ENCODE data around the gene GLE1.

GLE1 gene

GRCh38 chr9:128504485-128505413 lies at the start of gene GLE1:
Gene GLE1 (plus strand): TSS chr9:128504719. CDS start chr9:128504806, 87 bp downstream.
- no peak for TF ChIP-seq SUZ12 (IDR thresholded peaks at IDR 0.05)
- no peak for TF ChIP-seq FOXM1 (IDR thresholded peaks at IDR 0.05; ENCODE audit: borderline replicate concordance)
- no peak for TF ChIP-seq CTBP1 (IDR thresholded peaks at IDR 0.05; ENCODE audit: borderline replicate concordance)
- TF ChIP-seq NFRKB (IDR thresholded peaks at IDR 0.05) = no peak
- TF ChIP-seq ZNF384 (IDR thresholded peaks at IDR 0.05) = no peak
- TF ChIP-seq TARDBP (IDR thresholded peaks at IDR 0.05) = no peak
- TF ChIP-seq ELF4 (IDR thresholded peaks at IDR 0.05) = peak; percentile 52; the same call in 1 of the 2 replicates
- no peak for TF ChIP-seq FOXA1 (IDR thresholded peaks at IDR 0.05)
- no peak for TF ChIP-seq LEF1 (IDR thresholded peaks at IDR 0.05; ENCODE audit: borderline replicate concordance)
- TF ChIP-seq FOXK2 (IDR thresholded peaks at IDR 0.05) = no peak
- no peak for TF ChIP-seq ARNT (IDR thresholded peaks at IDR 0.05)
- no peak for TF ChIP-seq PKNOX1 (IDR thresholded peaks at IDR 0.05)
- TF ChIP-seq L3MBTL2 (conservative IDR thresholded peaks at IDR 0.05) = peak; percentile 75
- CTCF ChIA-PET = interaction anchor here (0.8 to 1.0 kb wide), 2 partner anchors 20 to 228 kb away, joined by 3 read pairs; no protein-coding TSS in a partner anchor
- DNase-seq (ENCODE audit: extremely low spot score) = peak; percentile 100
- POLR2A ChIA-PET = interaction anchor here (0.7 to 2.2 kb wide), 12 partner anchors 8 to 229 kb away, joined by 3 to 22 read pairs (median 4); partner anchors contain the start of genes GOLGA2, SPTAN1 and SWI5

DNA sequence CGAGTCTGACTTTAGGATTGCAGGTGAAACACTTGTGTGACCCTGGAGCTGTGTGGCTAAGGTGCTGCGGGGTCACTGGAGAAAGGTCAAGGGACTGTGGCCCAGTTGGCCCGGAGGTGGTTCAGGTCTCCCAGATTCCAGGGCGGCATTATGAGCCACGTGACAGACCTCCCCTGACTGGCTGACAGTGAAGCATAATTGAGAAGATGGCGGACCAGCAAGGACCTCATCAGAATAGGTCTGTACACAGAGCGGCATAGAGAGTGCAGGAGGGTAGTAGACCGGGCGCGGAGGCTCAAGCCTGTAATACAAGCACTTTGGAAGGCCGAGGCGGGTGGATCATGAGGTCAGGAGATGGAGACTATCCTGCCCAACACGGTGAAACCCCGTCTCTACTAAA lies 49.5 kb upstream of the GLE1 start:
- TF ChIP-seq L3MBTL2 (conservative IDR thresholded peaks at IDR 0.05) (no peak), FOXM1 (IDR thresholded peaks at IDR 0.05; ENCODE audit: borderline replicate concordance) (no peak), FOXK2 (IDR thresholded peaks at IDR 0.05) (no peak), HDGF (IDR thresholded peaks at IDR 0.05; ENCODE audit: borderline replicate concordance) (no peak), PKNOX1 (IDR thresholded peaks at IDR 0.05) (no peak)
- DNase-seq (ENCODE audit: extremely low spot score) = no peak
- ChIA-PET CTCF (interaction anchor here (0.7 kb wide), 1 partner anchor 45 kb away, joined by 3 read pairs; no protein-coding TSS in a partner anchor), POLR2A (no interaction called here)

DNA sequence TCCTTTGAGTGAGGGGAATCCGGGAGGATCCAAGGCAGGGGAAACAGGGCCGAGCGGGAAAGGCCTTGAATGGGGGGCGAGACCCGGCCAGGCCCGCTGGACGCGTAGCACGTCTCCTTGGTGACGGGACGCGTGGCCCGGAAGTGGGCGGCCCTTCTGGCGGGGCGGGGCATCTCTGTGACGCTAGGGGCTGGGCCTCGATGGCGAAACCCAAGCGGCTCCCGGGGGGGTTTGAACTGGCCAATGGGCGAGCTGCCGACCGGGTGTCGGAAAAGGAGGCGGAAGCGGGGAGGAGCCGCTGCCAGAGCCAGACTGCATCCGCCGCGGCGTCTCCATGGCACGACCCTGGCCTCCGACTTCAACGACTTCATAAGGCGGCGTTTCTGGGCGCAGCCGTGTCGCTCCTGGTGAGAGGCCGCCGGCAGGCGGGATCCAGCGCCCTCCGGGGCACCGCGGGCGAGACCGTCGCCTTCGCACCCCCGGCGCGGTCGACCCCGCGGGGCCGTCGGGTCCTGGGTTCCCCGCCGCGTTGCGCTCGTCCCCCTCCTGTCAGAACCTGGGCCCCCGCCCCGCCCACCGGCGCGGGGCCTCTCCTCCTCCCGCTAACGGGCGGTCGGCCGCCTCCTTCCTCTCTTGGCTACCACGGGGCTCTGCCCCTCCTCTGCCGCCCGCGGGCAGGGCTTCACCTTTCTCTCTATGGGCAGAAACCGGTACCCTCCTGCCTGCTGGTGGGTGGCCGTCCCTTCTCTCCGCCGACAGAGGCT lies 48.5 kb upstream of the GLE1 start, which contains the start of gene ODF2:
ODF2 (plus strand) TSS at position 158 of the 764 bp plus-strand sequence; CDS start at position 244, 86 bp downstream.
- CTCF ChIA-PET = no interaction called here
- DNase-seq (ENCODE audit: extremely low spot score) = peak; percentile 99
- POLR2A ChIA-PET = interaction anchor here (0.6 kb wide), 1 partner anchor 12 kb away, joined by 3 read pairs; no protein-coding TSS in a partner anchor
- TF ChIP-seq ELF4 (IDR thresholded peaks at IDR 0.05) = peak; percentile 70
- TF ChIP-seq NFRKB (IDR thresholded peaks at IDR 0.05) = no peak
- no peak for TF ChIP-seq TARDBP (IDR thresholded peaks at IDR 0.05)
- no peak for TF ChIP-seq BHLHE40 (IDR thresholded peaks at IDR 0.05; ENCODE audit: borderline replicate concordance)

DNA sequence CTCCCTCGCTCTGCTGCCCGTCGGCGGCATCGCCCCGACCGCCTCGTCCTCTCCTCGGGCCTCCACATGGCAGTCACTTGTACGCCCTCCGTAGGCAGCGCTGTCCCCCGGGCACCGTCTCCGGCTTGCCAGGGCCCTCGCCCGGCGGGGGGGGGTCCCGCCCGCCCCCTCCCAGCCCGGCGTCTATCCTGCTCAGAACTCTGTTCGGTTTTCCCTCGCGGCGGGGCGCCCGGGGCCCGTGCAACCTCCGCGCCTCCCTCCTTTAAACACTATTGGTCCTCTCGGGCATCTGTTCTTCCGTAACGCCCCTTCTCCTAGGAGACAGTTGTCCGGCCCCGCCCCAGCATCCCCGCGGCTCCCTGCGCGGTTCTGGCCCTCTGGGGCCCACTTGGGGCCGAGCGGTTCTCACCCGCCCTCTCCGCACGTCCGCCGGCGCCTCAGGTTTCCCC lies 47.9 kb upstream of the GLE1 start:
- POLR2A ChIA-PET = no interaction called here
- CTCF ChIA-PET = interaction anchor here (0.7 kb wide), 1 partner anchor 171 kb away, joined by 5 read pairs; no protein-coding TSS in a partner anchor
- TF ChIP-seq CTBP1 (IDR thresholded peaks at IDR 0.05; ENCODE audit: borderline replicate concordance) (no peak), PKNOX1 (IDR thresholded peaks at IDR 0.05) (peak; percentile 85), L3MBTL2 (conservative IDR thresholded peaks at IDR 0.05) (peak; percentile 86)

DNA sequence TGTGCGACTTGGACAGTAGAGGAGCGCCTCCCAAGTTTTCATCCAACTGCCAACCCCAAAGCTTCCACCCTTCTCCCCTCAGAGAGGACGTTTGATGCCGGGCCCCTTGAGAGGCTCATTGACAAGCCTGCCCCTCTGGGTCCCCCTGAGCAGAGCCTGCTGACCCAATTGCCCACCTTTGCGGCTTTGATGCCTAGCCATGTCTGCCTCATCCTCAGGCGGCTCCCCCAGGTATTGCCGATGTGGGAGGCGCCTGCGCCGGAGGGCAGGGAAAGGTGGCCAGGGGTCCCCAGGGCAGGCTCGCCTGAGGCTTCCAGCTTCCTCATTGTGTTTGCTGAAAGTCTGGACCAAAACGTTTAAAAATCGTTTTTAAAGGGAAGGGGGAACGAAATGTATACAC lies 47.3 kb upstream of the GLE1 start:
- DNase-seq (ENCODE audit: extremely low spot score) = no peak
- no peak for TF ChIP-seq TARDBP (IDR thresholded peaks at IDR 0.05)
- no peak for TF ChIP-seq CTBP1 (IDR thresholded peaks at IDR 0.05; ENCODE audit: borderline replicate concordance)
- TF ChIP-seq FOXM1 (IDR thresholded peaks at IDR 0.05; ENCODE audit: borderline replicate concordance) = no peak
- TF ChIP-seq ELF4 (IDR thresholded peaks at IDR 0.05) = no peak
- ChIA-PET CTCF (interaction anchor here (0.7 kb wide), 1 partner anchor 172 kb away, joined by 5 read pairs; no protein-coding TSS in a partner anchor), POLR2A (no interaction called here)

More for the DNA sequence above, 47.9 kb upstream of the GLE1 start:
- peak; percentile 82 for DNase-seq (ENCODE audit: extremely low spot score)

- TF ChIP-seq FOXA1 (IDR thresholded peaks at IDR 0.05) (no peak), NFRKB (IDR thresholded peaks at IDR 0.05) (no peak), BHLHE40 (IDR thresholded peaks at IDR 0.05; ENCODE audit: borderline replicate concordance) (no peak), ARNT (IDR thresholded peaks at IDR 0.05) (no peak), L3MBTL2 (conservative IDR thresholded peaks at IDR 0.05) (no peak), FOXM1 (IDR thresholded peaks at IDR 0.05; ENCODE audit: borderline replicate concordance) (no peak)
- POLR2A ChIA-PET = no interaction called here
- no peak for DNase-seq (ENCODE audit: extremely low spot score)
- CTCF ChIA-PET = interaction anchor here (0.6 kb wide), 1 partner anchor 15 kb away, joined by 6 read pairs; no protein-coding TSS in a partner anchor
Observed at GRCh38 chr9:128459011-128459410, 45.5 kb upstream of the GLE1 start.
